GM19467 (cell line): ENCODE results near the gene USP17L10.
"Not testable (repeated sequence)": the region's sequence is repeated elsewhere in the genome, so short reads cannot be mapped to it uniquely, and the experiment has no call there.

ENCODE experiments used
- ATAC-seq: cut with Tn5 transposase; IDR thresholded peaks from one replicate; pipeline ENCODE4 v1.9.1; 2021; ENCODE audit warnings: mild to moderate bottlenecking, moderate library complexity; ENCODE audit not compliant: unreplicated experiment

USP17L10 gene, protein sequence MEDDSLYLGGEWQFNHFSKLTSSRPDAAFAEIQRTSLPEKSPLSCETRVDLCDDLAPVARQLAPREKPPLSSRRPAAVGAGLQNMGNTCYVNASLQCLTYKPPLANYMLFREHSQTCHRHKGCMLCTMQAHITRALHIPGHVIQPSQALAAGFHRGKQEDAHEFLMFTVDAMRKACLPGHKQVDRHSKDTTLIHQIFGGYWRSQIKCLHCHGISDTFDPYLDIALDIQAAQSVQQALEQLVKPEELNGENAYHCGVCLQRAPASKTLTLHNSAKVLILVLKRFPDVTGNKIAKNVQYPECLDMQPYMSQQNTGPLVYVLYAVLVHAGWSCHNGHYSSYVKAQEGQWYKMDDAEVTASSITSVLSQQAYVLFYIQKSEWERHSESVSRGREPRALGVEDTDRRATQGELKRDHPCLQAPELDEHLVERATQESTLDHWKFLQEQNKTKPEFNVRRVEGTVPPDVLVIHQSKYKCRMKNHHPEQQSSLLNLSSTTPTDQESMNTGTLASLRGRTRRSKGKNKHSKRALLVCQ

DNA sequence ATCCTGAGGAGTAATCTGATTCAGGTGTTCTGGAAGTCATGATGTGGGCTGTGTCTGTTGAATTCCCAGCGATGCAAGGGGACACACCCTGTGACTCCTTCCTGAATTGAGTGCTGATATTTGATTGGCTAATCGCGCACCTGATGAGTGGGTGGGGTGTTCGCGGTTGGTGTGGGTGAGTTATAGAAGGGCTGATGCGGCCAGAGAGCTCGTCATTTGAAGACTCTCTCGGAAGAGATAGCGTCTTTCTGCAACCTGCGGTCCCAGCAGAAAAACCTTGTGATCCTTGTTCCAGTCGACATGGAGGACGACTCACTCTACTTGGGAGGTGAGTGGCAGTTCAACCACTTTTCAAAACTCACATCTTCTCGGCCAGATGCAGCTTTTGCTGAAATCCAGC, at the start of gene USP17L10:
TSS of gene USP17L10 (plus strand) at position 301 of the 400 bp plus-strand sequence. CDS start at position 301, 0 bp downstream.
- ATAC-seq: not testable (repeated sequence)

DNA sequence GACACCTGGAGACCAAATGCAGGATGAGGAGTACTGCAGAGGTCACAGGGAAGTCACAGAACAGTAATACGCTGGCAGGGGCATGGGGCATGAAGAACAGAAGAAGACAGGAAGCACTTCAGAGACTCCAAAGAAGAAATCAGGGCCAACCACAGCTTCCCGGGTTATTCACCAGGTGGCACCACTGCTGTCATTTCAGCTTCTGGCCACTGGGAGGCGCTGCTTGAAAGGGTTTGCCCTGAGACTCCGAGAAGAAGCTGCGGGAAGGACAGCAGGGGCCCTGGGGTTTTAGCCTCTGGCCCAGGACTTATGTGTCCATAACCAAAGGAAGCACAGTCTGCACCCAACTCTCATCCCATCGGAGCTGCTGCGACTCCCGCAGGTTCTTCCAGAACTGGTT, 44.5 kb upstream of the USP17L10 start:
- ATAC-seq: not testable (repeated sequence)

DNA sequence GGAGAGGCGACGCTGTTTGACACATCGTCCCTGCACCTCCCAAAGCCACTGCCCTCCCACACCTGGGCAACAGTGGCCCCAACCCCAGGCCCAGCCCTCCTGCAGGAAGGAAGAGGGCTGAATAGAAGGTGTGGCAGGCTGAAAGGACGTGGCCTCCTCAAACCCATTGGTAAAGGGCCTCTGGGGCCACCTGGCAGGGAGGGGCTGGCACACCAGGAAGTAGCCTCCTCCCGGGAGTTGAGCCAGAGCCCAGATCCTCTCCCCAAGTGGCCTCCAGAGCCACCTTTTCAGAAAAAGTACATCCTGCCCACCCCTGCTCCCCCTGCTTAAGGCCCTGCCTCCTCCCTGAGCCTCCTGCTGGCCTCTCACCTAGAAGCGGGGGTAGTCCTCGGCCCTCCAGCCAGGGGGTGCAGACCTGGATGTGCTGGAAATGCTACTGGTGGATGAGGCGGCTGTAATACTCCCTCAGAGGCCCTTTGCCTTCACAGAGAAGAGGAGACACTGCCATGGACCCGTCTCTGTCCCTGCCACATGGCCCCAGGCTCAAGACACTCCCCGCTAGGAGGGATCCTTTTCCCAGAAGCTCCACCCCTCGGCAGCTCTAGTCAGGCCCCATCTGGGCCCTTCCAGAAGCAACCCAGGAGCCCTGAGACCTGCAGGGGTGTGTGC, 40.5 kb upstream of the USP17L10 start, which contains the start of gene FAM90A26:
TSS of gene FAM90A26 (plus strand) at position 619 of the 669 bp plus-strand sequence. CDS start 2,764 bp downstream, outside the sequence.
- ATAC-seq: not testable (repeated sequence)

DNA sequence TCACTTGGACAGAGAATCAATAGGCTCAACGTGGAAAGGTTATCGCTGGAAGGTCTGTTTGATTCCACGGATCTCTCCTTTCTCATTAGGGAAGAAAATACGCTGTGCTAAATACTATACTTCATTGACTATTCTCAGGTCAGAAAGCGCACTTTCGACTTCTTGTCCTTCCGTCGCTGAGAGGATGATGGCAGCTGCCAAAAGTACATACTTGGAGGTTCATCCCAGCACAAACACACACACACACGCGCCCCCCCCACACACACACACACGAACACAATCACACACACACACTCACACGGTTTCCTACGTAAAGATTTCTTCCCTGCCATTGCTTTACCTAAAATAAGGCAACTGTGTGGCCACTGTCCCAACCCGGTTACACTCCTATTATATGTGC, 4.2 kb downstream of the USP17L10 start:
- ATAC-seq: not testable (repeated sequence)

DNA sequence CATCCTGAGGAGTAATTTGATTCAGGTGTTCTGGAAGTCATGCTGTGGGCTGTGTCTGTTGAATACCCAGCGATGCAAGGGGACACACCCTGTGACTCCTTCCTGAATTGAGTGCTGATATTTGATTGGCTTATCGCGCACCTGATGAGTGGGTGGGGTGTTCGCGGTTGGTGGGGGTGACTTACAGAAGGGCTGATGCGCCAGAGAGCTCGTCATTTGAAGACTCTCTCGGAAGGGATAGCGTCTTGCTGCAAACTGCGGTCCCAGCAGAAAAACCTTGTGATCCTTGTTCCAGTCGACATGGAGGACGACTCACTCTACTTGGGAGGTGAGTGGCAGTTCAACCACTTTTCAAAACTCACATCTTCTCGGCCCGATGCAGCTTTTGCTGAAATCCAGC, 4.6 kb downstream of the USP17L10 start, which contains the start of gene USP17L11:
TSS of gene USP17L11 (plus strand) at position 301 of the 400 bp plus-strand sequence. CDS start at position 301, 0 bp downstream.
- ATAC-seq: not testable (repeated sequence)

DNA sequence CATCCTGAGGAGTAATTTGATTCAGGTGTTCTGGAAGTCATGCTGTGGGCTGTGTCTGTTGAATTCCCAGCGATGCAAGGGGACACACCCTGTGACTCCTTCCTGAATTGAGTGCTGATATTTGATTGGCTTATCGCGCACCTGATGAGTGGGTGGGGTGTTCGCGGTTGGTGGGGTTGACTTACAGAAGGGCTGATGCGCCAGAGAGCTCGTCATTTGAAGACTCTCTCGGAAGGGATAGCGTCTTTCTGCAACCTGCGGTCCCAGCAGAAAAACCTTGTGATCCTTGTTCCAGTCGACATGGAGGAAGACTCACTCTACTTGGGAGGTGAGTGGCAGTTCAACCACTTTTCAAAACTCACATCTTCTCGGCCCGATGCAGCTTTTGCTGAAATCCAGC, 9.4 kb downstream of the USP17L10 start, which contains the start of gene USP17L12:
TSS of gene USP17L12 (plus strand) at position 301 of the 400 bp plus-strand sequence. CDS start at position 301, 0 bp downstream.
- ATAC-seq: not testable (repeated sequence)

DNA sequence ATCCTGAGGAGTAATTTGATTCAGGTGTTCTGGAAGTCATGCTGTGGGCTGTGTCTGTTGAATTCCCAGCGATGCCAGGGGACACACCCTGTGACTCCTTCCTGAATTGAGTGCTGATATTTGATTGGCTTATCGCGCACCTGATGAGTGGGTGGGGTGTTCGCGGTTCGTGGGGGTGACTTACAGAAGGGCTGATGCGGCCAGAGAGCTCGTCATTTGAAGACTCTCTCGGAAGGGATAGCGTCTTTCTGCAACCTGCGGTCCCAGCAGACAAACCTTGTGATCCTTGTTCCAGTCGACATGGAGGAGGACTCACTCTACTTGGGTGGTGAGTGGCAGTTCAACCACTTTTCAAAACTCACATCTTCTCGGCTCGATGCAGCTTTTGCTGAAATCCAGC, 14.1 kb downstream of the USP17L10 start, which contains the start of gene USP17L13:
TSS of gene USP17L13 (plus strand) at position 301 of the 400 bp plus-strand sequence. CDS start at position 301, 0 bp downstream.
- not testable (repeated sequence) for ATAC-seq

DNA sequence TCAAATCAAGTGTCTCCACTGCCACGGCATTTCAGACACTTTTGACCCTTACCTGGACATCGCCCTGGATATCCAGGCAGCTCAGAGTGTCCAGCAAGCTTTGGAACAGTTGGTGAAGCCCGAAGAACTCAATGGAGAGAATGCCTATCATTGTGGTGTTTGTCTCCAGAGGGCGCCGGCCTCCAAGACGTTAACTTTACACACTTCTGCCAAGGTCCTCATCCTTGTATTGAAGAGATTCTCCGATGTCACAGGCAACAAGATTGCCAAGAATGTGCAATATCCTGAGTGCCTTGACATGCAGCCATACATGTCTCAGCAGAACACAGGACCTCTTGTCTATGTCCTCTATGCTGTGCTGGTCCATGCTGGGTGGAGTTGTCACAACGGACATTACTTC, 19.8 kb downstream of the USP17L10 start:
- ATAC-seq: not testable (repeated sequence)

DNA sequence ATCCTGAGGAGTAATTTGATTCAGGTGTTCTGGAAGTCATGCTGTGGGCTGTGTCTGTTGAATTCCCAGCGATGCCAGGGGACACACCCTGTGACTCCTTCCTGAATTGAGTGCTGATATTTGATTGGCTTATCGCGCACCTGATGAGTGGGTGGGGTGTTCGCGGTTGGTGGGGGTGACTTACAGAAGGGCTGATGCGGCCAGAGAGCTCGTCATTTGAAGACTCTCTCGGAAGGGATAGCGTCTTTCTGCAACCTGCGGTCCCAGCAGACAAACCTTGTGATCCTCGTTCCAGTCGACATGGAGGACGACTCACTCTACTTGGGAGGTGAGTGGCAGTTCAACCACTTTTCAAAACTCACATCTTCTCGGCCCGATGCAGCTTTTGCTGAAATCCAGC, 23.6 kb downstream of the USP17L10 start, which contains the start of gene USP17L15:
TSS of gene USP17L15 (plus strand) at position 301 of the 400 bp plus-strand sequence. CDS start at position 301, 0 bp downstream.
- not testable (repeated sequence) for ATAC-seq

DNA sequence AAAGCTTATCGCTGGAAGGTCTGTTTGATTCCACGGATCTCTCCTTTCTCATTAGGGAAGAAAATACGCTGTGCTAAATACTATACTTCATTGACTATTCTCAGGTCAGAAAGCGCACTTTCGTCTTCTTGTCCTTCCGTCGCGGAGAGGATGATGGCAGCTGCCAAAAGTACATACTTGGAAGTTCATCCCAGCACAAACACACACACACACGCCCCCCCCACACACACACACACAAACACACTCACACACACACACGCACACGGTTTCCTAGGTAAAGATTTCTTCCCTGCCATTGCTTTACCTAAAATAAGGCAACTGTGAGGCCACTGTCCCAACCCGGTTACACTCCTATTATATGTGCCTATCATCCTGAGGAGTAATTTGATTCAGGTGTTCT, 28.0 kb downstream of the USP17L10 start:
- ATAC-seq: not testable (repeated sequence)

DNA sequence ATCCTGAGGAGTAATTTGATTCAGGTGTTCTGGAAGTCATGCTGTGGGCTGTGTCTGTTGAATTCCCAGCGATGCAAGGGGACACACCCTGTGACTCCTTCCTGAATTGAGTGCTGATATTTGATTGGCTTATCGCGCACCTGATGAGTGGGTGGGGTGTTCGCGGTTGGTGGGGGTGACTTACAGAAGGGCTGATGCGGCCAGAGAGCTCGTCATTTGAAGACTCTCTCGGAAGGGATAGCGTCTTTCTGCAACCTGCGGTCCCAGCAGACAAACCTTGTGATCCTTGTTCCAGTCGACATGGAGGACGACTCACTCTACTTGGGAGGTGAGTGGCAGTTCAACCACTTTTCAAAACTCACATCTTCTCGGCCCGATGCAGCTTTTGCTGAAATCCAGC, 33.1 kb downstream of the USP17L10 start, which contains the start of gene USP17L17:
TSS of gene USP17L17 (plus strand) at position 301 of the 400 bp plus-strand sequence. CDS start at position 301, 0 bp downstream.
- not testable (repeated sequence) for ATAC-seq

DNA sequence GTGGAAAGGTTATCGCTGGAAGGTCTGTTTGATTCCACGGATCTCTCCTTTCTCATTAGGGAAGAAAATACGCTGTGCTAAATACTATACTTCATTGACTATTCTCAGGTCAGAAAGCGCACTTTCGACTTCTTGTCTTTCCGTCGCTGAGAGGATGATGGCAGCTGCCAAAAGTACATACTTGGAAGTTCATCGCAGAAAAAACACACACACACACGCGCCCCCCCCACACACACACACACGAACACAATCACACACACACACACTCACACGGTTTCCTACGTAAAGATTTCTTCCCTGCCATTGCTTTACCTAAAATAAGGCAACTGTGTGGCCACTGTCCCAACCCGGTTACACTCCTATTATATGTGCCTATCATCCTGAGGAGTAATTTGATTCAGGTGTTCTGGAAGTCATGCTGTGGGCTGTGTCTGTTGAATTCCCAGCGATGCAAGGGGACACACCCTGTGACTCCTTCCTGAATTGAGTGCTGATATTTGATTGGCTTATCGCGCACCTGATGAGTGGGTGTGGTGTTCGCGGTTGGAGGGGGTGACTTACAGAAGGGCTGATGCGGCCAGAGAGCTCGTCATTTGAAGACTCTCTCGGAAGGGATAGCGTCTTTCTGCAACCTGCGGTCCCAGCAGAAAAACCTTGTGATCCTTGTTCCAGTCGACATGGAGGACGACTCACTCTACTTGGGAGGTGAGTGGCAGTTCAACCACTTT, 37.7 kb downstream of the USP17L10 start, which contains the start of gene USP17L18:
TSS of gene USP17L18 (plus strand) at position 678 of the 728 bp plus-strand sequence. CDS start at position 678, 0 bp downstream.
- not testable (repeated sequence) for ATAC-seq

DNA sequence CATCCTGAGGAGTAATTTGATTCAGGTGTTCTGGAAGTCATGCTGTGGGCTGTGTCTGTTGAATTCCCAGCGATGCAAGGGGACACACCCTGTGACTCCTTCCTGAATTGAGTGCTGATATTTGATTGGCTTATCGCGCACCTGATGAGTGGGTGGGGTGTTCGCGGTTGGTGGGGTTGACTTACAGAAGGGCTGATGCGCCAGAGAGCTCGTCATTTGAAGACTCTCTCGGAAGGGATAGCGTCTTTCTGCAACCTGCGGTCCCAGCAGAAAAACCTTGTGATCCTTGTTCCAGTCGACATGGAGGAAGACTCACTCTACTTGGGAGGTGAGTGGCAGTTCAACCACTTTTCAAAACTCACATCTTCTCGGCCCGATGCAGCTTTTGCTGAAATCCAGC, 42.6 kb downstream of the USP17L10 start, which contains the start of gene USP17L19:
TSS of gene USP17L19 (plus strand) at position 301 of the 400 bp plus-strand sequence. CDS start at position 301, 0 bp downstream.
- not testable (repeated sequence) for ATAC-seq

DNA sequence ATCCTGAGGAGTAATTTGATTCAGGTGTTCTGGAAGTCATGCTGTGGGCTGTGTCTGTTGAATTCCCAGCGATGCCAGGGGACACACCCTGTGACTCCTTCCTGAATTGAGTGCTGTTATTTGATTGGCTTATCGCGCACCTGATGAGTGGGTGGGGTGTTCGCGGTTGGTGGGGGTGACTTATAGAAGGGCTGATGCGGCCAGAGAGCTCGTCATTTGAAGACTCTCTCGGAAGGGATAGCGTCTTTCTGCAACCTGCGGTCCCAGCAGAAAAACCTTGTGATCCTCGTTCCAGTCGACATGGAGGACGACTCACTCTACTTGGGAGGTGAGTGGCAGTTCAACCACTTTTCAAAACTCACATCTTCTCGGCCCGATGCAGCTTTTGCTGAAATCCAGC, 47.4 kb downstream of the USP17L10 start, which contains the start of gene USP17L20:
TSS of gene USP17L20 (plus strand) at position 301 of the 400 bp plus-strand sequence. CDS start at position 301, 0 bp downstream.
- ATAC-seq: not testable (repeated sequence)
